ENCODE data around the gene CFAP97D2. TPM values are rescaled to one million over a fixed set of nuclear protein-coding genes. Genes with fewer than 3 reads are reported as not detected.

Gene CFAP97D2
- total RNA-seq, 6 experiments from 2014 or later = not detected

DNA sequence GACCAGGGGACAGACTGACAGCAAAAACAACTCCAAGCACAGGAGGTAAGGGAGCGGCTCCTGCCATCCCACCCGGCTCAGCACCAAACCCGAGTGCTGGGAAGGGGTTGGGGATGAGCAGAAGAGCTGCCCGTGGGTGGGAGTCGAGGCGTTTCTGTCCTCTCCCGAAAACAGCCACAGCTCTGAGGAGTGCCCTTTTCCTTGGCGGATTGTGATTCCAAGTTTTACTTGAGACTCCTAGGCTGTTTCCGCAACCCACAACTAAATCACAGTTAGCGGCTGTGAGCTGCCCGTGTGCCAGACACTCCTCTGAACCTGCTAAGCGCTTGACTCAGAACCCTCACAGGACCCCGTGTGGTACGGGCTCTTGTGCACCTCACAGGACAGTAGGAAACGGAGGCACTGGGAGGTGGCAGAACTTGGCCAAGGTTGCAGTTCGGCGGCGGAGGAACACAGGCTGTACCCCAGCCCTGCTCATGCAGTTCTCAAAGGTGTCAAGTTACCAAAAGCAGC, 21.4 kb downstream of the CFAP97D2 start:
- WGBS (ENCODE audit: insufficient coverage, low coverage, low lambda C conversion rate, missing lambda C conversion rate) = no CpG with 5 or more reads among the region's 18 CpGs
- DNase-seq = no peak
- Histone ChIP-seq H3K9me3 (no peaks in the 10 kb centered on the region), H3K36me3 (no peaks in the 10 kb centered on the region), H3K4me1 (no peaks in the 10 kb centered on the region), H3K27ac (no peak overlapping the region), H3K4me3 (no peak overlapping the region), H3K27me3 (no peaks in the 10 kb centered on the region)
- no peak for ATAC-seq
- no peak for TF ChIP-seq POLR2A (IDR thresholded peaks at IDR 0.05)
- TF ChIP-seq, protein P1, sequence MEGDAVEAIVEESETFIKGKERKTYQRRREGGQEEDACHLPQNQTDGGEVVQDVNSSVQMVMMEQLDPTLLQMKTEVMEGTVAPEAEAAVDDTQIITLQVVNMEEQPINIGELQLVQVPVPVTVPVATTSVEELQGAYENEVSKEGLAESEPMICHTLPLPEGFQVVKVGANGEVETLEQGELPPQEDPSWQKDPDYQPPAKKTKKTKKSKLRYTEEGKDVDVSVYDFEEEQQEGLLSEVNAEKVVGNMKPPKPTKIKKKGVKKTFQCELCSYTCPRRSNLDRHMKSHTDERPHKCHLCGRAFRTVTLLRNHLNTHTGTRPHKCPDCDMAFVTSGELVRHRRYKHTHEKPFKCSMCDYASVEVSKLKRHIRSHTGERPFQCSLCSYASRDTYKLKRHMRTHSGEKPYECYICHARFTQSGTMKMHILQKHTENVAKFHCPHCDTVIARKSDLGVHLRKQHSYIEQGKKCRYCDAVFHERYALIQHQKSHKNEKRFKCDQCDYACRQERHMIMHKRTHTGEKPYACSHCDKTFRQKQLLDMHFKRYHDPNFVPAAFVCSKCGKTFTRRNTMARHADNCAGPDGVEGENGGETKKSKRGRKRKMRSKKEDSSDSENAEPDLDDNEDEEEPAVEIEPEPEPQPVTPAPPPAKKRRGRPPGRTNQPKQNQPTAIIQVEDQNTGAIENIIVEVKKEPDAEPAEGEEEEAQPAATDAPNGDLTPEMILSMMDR (IDR thresholded peaks at IDR 0.05) = no peak
- intact Hi-C loops (cut with DNase I) = no loop called here

GRCh38 chr13:114202581-114202980, 23.5 kb downstream of the CFAP97D2 start:
- intact Hi-C loops (cut with DNase I) = no loop called here
- Histone ChIP-seq H3K4me1 (no peaks in the 10 kb centered on the region), H3K27me3 (no peaks in the 10 kb centered on the region), H3K4me3 (no peak overlapping the region), H3K36me3 (no peaks in the 10 kb centered on the region), H3K27ac (no peak overlapping the region), H3K9me3 (no peaks in the 10 kb centered on the region)
- 40% methylated on average over 3 of the region's 6 CpGs for WGBS (ENCODE audit: insufficient coverage, low coverage, low lambda C conversion rate, missing lambda C conversion rate)
- DNase-seq = no peak
- no peak for ATAC-seq
- TF ChIP-seq POLR2A (IDR thresholded peaks at IDR 0.05) = no peak
- TF ChIP-seq, protein P1 (IDR thresholded peaks at IDR 0.05) = no peak

GRCh38 chr13:114203536-114203935, 24.5 kb downstream of the CFAP97D2 start:
- ATAC-seq = no peak
- H3K4me1 ChIP-seq = no peaks in the 10 kb centered on the region
- no peak for DNase-seq
- intact Hi-C loops (cut with DNase I) = no loop called here
- H3K4me3 ChIP-seq = no peak overlapping the region
- WGBS (ENCODE audit: insufficient coverage, low coverage, low lambda C conversion rate, missing lambda C conversion rate) = 35% methylated on average over 3 of the region's 4 CpGs
- H3K9me3 ChIP-seq = no peaks in the 10 kb centered on the region
- H3K36me3 ChIP-seq = no peaks in the 10 kb centered on the region
- H3K27me3 ChIP-seq = no peaks in the 10 kb centered on the region
- no peak overlapping the region for H3K27ac ChIP-seq
- TF ChIP-seq POLR2A (IDR thresholded peaks at IDR 0.05) = no peak
- TF ChIP-seq, protein P1 (IDR thresholded peaks at IDR 0.05) = no peak

- no peaks in the 10 kb centered on the region for H3K9me3 ChIP-seq
- no peak overlapping the region for H3K27ac ChIP-seq
- intact Hi-C loops (cut with DNase I) = no loop called here
- ATAC-seq = no peak
- no peaks in the 10 kb centered on the region for H3K36me3 ChIP-seq
- TF ChIP-seq, protein P1 (IDR thresholded peaks at IDR 0.05) = no peak
- no peak for TF ChIP-seq POLR2A (IDR thresholded peaks at IDR 0.05)
- no peaks in the 10 kb centered on the region for H3K27me3 ChIP-seq
- no peaks in the 10 kb centered on the region for H3K4me1 ChIP-seq
- DNase-seq = no peak
- 39% methylated on average over 4 of the region's 4 CpGs for WGBS (ENCODE audit: insufficient coverage, low coverage, low lambda C conversion rate, missing lambda C conversion rate)
- no peak overlapping the region for H3K4me3 ChIP-seq
Observed at GRCh38 chr13:114204894-114205293, 25.8 kb downstream of the CFAP97D2 start.

DNA sequence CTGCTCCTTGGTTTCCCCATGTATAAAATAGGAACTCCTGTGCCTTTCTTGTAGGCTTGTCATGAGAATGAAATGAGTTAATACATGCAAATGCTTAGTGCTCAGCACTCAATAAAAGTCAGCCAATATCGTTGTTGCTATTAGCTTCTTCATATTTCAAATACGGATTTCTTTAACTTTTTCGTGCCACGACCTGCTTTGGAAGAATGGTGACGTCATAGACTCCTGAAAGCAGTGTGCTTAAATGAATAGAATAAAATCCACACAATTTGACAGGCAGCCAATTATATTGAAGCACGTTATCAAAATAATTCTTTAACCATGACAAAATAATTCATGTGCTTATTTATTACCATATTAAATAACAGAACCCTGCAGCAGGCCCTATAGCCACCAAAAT, 29.1 kb downstream of the CFAP97D2 start:
- ATAC-seq = no peak
- Histone ChIP-seq H3K27me3 (no peaks in the 10 kb centered on the region), H3K36me3 (no peaks in the 10 kb centered on the region), H3K27ac (no peak overlapping the region), H3K4me3 (no peak overlapping the region), H3K9me3 (no peaks in the 10 kb centered on the region), H3K4me1 (no peaks in the 10 kb centered on the region)
- DNase-seq = no peak
- intact Hi-C loops (cut with DNase I) = no loop called here
- 51% methylated on average over 6 of the region's 6 CpGs for WGBS (ENCODE audit: insufficient coverage, low coverage, low lambda C conversion rate, missing lambda C conversion rate)
- TF ChIP-seq, protein P1 (IDR thresholded peaks at IDR 0.05) = no peak
- no peak for TF ChIP-seq POLR2A (IDR thresholded peaks at IDR 0.05)

Data from right lobe of liver (tissue), 6 donors.